ENCODE data around the gene CPSF4.

DNA sequence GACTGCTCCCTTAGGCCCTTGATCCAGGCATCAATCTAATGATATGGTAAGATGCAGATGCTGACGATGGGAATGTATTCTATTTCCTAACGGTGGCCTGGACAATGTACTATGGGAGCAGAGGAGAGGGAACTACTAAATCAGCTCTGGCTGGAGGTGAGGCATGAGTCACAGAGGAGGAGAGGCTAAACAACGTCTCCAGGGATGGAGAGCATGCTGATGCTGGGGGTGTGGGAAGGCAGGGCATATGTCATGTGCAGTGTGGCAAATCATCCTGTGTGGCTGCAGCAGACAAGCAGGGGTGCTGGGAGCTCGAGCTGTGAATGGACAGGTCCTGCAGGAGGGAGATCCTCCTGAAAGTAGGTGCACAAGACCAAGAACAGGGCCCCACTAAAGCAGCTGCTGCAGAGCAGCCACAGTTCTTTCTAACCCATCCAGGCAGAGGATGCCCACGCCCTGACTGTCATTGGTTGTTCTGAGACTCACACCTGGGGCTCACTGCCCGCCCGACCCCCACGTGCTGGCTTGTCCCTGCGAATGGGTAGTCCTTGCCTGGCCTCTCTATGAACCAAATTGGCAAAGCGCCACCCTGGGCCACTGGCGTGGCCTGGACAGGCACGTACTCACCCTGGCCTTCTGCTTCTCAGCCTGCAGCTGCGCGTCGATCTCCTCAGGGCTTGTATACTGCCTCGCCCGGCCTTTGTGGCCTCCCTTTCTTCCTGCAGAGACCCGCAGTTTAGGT, 34.3 kb upstream of the CPSF4 start:
- TF ChIP-seq, protein P1, sequence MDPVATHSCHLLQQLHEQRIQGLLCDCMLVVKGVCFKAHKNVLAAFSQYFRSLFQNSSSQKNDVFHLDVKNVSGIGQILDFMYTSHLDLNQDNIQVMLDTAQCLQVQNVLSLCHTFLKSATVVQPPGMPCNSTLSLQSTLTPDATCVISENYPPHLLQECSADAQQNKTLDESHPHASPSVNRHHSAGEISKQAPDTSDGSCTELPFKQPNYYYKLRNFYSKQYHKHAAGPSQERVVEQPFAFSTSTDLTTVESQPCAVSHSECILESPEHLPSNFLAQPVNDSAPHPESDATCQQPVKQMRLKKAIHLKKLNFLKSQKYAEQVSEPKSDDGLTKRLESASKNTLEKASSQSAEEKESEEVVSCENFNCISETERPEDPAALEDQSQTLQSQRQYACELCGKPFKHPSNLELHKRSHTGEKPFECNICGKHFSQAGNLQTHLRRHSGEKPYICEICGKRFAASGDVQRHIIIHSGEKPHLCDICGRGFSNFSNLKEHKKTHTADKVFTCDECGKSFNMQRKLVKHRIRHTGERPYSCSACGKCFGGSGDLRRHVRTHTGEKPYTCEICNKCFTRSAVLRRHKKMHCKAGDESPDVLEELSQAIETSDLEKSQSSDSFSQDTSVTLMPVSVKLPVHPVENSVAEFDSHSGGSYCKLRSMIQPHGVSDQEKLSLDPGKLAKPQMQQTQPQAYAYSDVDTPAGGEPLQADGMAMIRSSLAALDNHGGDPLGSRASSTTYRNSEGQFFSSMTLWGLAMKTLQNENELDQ (tag by site-specific recombination; IDR thresholded peaks at IDR 0.05; ENCODE audit: low read depth) = no peak
- no peak for TF ChIP-seq ZNF184 (tag by site-specific recombination; IDR thresholded peaks at IDR 0.05)
- TF ChIP-seq, protein P2, sequence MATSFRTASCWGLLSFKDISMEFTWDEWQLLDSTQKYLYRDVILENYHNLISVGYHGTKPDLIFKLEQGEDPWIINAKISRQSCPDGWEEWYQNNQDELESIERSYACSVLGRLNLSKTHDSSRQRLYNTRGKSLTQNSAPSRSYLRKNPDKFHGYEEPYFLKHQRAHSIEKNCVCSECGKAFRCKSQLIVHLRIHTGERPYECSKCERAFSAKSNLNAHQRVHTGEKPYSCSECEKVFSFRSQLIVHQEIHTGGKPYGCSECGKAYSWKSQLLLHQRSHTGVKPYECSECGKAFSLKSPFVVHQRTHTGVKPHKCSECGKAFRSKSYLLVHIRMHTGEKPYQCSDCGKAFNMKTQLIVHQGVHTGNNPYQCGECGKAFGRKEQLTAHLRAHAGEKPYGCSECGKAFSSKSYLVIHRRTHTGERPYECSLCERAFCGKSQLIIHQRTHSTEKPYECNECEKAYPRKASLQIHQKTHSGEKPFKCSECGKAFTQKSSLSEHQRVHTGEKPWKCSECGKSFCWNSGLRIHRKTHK (tag by site-specific recombination; IDR thresholded peaks at IDR 0.05) = no peak
- TF ChIP-seq, protein P3, sequence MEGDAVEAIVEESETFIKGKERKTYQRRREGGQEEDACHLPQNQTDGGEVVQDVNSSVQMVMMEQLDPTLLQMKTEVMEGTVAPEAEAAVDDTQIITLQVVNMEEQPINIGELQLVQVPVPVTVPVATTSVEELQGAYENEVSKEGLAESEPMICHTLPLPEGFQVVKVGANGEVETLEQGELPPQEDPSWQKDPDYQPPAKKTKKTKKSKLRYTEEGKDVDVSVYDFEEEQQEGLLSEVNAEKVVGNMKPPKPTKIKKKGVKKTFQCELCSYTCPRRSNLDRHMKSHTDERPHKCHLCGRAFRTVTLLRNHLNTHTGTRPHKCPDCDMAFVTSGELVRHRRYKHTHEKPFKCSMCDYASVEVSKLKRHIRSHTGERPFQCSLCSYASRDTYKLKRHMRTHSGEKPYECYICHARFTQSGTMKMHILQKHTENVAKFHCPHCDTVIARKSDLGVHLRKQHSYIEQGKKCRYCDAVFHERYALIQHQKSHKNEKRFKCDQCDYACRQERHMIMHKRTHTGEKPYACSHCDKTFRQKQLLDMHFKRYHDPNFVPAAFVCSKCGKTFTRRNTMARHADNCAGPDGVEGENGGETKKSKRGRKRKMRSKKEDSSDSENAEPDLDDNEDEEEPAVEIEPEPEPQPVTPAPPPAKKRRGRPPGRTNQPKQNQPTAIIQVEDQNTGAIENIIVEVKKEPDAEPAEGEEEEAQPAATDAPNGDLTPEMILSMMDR (tag by site-specific recombination; IDR thresholded peaks at IDR 0.05) = no peak
- no peak for TF ChIP-seq ZNF16 (tag by site-specific recombination; IDR thresholded peaks at IDR 0.05; ENCODE audit: low read depth)
- TF ChIP-seq, protein P4, sequence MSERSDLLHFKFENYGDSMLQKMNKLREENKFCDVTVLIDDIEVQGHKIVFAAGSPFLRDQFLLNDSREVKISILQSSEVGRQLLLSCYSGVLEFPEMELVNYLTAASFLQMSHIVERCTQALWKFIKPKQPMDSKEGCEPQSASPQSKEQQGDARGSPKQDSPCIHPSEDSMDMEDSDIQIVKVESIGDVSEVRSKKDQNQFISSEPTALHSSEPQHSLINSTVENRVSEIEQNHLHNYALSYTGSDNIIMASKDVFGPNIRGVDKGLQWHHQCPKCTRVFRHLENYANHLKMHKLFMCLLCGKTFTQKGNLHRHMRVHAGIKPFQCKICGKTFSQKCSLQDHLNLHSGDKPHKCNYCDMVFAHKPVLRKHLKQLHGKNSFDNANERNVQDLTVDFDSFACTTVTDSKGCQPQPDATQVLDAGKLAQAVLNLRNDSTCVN (tag by site-specific recombination; optimal IDR thresholded peaks at IDR 0.05) = no peak
- TF ChIP-seq ZNF391 (tag by site-specific recombination; IDR thresholded peaks at IDR 0.05; ENCODE audit: borderline replicate concordance, low read depth) = no peak
- TF ChIP-seq ZBTB17 (tag by site-specific recombination; IDR thresholded peaks at IDR 0.05) = no peak
- no peak for TF ChIP-seq ZBTB8A (tag by site-specific recombination; IDR thresholded peaks at IDR 0.05)
